PC-9 (cell line): ENCODE results near the gene KCNJ10. TPM values are rescaled to one million over a fixed set of nuclear protein-coding genes. Genes with fewer than 3 reads are reported as not detected.

Experiments used
- BruUV-seq: library from RNA; stranded (reverse); fragments of 400-500 nt; replicated peaks from 2 replicates; lab custom pipeline; 2021; lab: Mats Ljungman, UMichigan
- CTCF ChIA-PET: fragments of 300-600 bp; sonication (Branson Sonifier 250); formaldehyde crosslinking; loops from one replicate; lab custom pipeline; 2022; ENCODE audit warnings: antibody characterized with exemption; lab: Charles Lee
- POLR2A ChIA-PET: fragments of 300-600 bp; sonication (Branson Sonifier 250); formaldehyde crosslinking; loops from one replicate; lab custom pipeline; 2022; ENCODE audit warnings: antibody characterized with exemption; ENCODE audit not compliant: unreplicated experiment; lab: Charles Lee
- DNase-seq, 2 experiments: peaks; one replicate each; pipeline versions ENCODE4 v3.0.0 to v3.0.0-alpha.2; 2015 to 2022; ENCODE audit warnings: mixed read lengths in 1 of 2
- H2AFZ ChIP-seq: fragments of 200-600 bp; sonication (generic); 2 replicates; pipeline ENCODE4 v1.8.1; 2017; ENCODE audit warnings: antibody characterized with exemption
- H3F3A ChIP-seq: fragments of 200-600 bp; sonication (generic); 2 replicates; pipeline ENCODE4 v1.8.1; 2017; ENCODE audit warnings: antibody characterized with exemption, mild to moderate bottlenecking, low read depth; ENCODE audit not compliant: insufficient read depth
- H3K27ac ChIP-seq: fragments of 200-600 bp; sonication (generic); 2 replicates; pipeline ENCODE4 v1.6.1; 2016; ENCODE audit warnings: mixed run types
- H3K27me3 ChIP-seq: fragments of 200-600 bp; sonication (generic); 2 replicates; pipeline ENCODE4 v1.6.1; 2016; ENCODE audit warnings: low read depth, mixed run types; ENCODE audit not compliant: insufficient read depth
- H3K36me3 ChIP-seq: fragments of 200-600 bp; sonication (generic); 2 replicates; pipeline ENCODE4 v1.6.1; 2016; ENCODE audit warnings: low read depth, mixed run types
- H3K4me1 ChIP-seq: fragments of 200-600 bp; sonication (generic); replicated peaks from 2 replicates; pipeline ENCODE4 v1.6.1; 2016; ENCODE audit warnings: mixed run types; ENCODE audit not compliant: insufficient read depth
- H3K4me2 ChIP-seq: fragments of 200-600 bp; sonication (generic); 2 replicates; pipeline ENCODE4 v1.6.1; 2017; ENCODE audit warnings: mixed run types
- H3K4me3 ChIP-seq: fragments of 200-600 bp; sonication (generic); 2 replicates; pipeline ENCODE4 v1.6.1; 2016; ENCODE audit warnings: mixed run types
- H3K79me2 ChIP-seq: fragments of 200-600 bp; sonication (generic); 2 replicates; pipeline ENCODE4 v1.6.1; 2017; ENCODE audit warnings: low read depth, mixed run types
- H3K9me2 ChIP-seq: fragments of 200-600 bp; sonication (generic); 2 replicates; pipeline ENCODE4 v1.8.1; 2017; ENCODE audit warnings: mild to moderate bottlenecking; ENCODE audit not compliant: insufficient read depth
- H3K9me3 ChIP-seq: fragments of 200-600 bp; sonication (generic); 2 replicates; pipeline ENCODE4 v1.8.1; 2016; ENCODE audit warnings: low read depth; ENCODE audit not compliant: insufficient read depth
- H4K20me1 ChIP-seq: fragments of 200-600 bp; sonication (generic); 2 replicates; pipeline ENCODE4 v1.8.1; 2017; ENCODE audit not compliant: insufficient read depth
- CTCF ChIP-seq: fragments of 200-600 bp; sonication (generic); conservative IDR thresholded peaks from 2 replicates; pipeline ENCODE4 v1.6.1; 2017; ENCODE audit warnings: mixed run types, antibody characterized with exemption, mild to moderate bottlenecking, moderate library complexity
- EZH2 ChIP-seq: fragments of 200-600 bp; sonication (generic); IDR thresholded peaks from 2 replicates; pipeline ENCODE4 v1.8.0; 2017; ENCODE audit warnings: antibody characterized with exemption, low read depth
- intact Hi-C: fragments of 100-400 bp; cut with micrococcal nuclease; formaldehyde crosslinking; loops from one replicate; pipeline ENCODE4 v1.10.0; 2022; ENCODE audit not compliant: unreplicated experiment
- total RNA-seq: library from RNA; stranded (reverse); gene quantifications from 2 replicates; pipeline ENCODE4 v1.2.3, GENCODE V29; 2021

Gene KCNJ10
- total RNA-seq, 1 experiment from 2014 or later, result not detected

- DNase-seq, result peak in 1 of 2 experiments; percentile 37
- H3K36me3 ChIP-seq, result no peaks in the 10 kb centered on the region
- no peak overlapping the region for H3K27ac ChIP-seq
- H3K4me3 ChIP-seq, result no peak overlapping the region
- no peak overlapping the region for H2AFZ ChIP-seq
- TF ChIP-seq EZH2 (no peak), CTCF (peak; percentile 73)
- H3K4me1 ChIP-seq, result peaks cover 11% of the 10 kb centered on the region
- no peaks in the 10 kb centered on the region for H3K9me2 ChIP-seq
- ChIA-PET CTCF (interaction anchor here (0.6 to 1.8 kb wide), 6 partner anchors 12 to 331 kb away, joined by 3 to 7 read pairs (median 4); partner anchors contain the start of gene IGSF8), POLR2A (no interaction called here)
- H3K9me3 ChIP-seq, result no peaks in the 10 kb centered on the region
- H4K20me1 ChIP-seq, result no peaks in the 10 kb centered on the region
- H3K27me3 ChIP-seq, result peaks cover 49% of the 10 kb centered on the region
- no peaks in the 10 kb centered on the region for H3K79me2 ChIP-seq
- no TSS peak for BruUV-seq
- no peak overlapping the region for H3K4me2 ChIP-seq
- intact Hi-C loops, result loop anchor here (1.0 kb wide), 1 partner anchor 32 kb away; no protein-coding TSS in a partner anchor
- H3F3A ChIP-seq, result peaks cover 17% of the 10 kb centered on the region
These were observed 23.4 kb downstream of the KCNJ10 start for GRCh38 chr1:160046494-160047110.

- ChIA-PET CTCF (interaction anchor here (0.6 to 1.8 kb wide), 4 partner anchors 27 to 53 kb away, joined by 3 to 7 read pairs (median 6); partner anchors contain the start of gene IGSF8), POLR2A (no interaction called here)
- no peak for DNase-seq
- intact Hi-C loops, result loop anchor here (1.0 kb wide), 1 partner anchor 33 kb away; no protein-coding TSS in a partner anchor
- no peaks in the 10 kb centered on the region for H4K20me1 ChIP-seq
- H2AFZ ChIP-seq, result no peak overlapping the region
- no peaks in the 10 kb centered on the region for H3K36me3 ChIP-seq
- peaks cover 17% of the 10 kb centered on the region for H3F3A ChIP-seq
- no peak overlapping the region for H3K27ac ChIP-seq
- no peaks in the 10 kb centered on the region for H3K79me2 ChIP-seq
- peaks cover 41% of the 10 kb centered on the region for H3K27me3 ChIP-seq
- no peaks in the 10 kb centered on the region for H3K9me3 ChIP-seq
- H3K4me3 ChIP-seq, result no peak overlapping the region
- peaks cover 11% of the 10 kb centered on the region for H3K4me1 ChIP-seq
- H3K9me2 ChIP-seq, result no peaks in the 10 kb centered on the region
- no TSS peak for BruUV-seq
- no peak for TF ChIP-seq CTCF
- no peak for TF ChIP-seq EZH2
- H3K4me2 ChIP-seq, result no peak overlapping the region
These were observed 24.3 kb downstream of the KCNJ10 start for GRCh38 chr1:160045653-160046052.

- TF ChIP-seq EZH2 (no peak), CTCF (no peak)
- Histone ChIP-seq H3K9me2 (no peaks in the 10 kb centered on the region), H3K9me3 (no peaks in the 10 kb centered on the region), H3K4me1 (peaks cover 11% of the 10 kb centered on the region), H3F3A (peaks cover 17% of the 10 kb centered on the region), H3K27me3 (peaks cover 35% of the 10 kb centered on the region; the same call in 1 of the 2 replicates), H4K20me1 (no peaks in the 10 kb centered on the region), H3K4me3 (no peak overlapping the region), H3K79me2 (no peaks in the 10 kb centered on the region), H3K4me2 (peak overlapping the region; percentile 48; the same call in 1 of the 2 replicates), H3K36me3 (no peaks in the 10 kb centered on the region), H2AFZ (no peak overlapping the region), H3K27ac (peak overlapping the region; percentile 40; the same call in 1 of the 2 replicates)
- POLR2A ChIA-PET, result interaction anchor here (0.7 kb wide), 1 partner anchor 83 kb away, joined by 7 read pairs; no protein-coding TSS in a partner anchor
- no peak for DNase-seq
- intact Hi-C loops, result no loop called here
- CTCF ChIA-PET, result no interaction called here
- no TSS peak for BruUV-seq
These were observed 26.4 kb downstream of the KCNJ10 start for GRCh38 chr1:160043543-160043942.
